ENCODE measurements around the gene PNPLA7. TPM values are rescaled to one million over a fixed set of nuclear protein-coding genes. Genes with fewer than 3 reads are reported as not detected.
A peak's percentile ranks its signal among the peaks of the same experiment; 100 is the strongest.
"Not testable (repeated sequence)": the region's sequence is repeated elsewhere in the genome, so short reads cannot be mapped to it uniquely, and the experiment has no call there.

The PNPLA7 gene
- polyA plus RNA-seq, 3 donors from 2014 or later, result 0.24 to 0.53 (median 0.32) TPM

- Mint-ChIP-seq H3K36me3 (peaks cover 0 to 19% (median 0%) of the 10 kb centered on the region in 3 donors), H3K27me3 (ENCODE audit: low read depth in 3 of 3) (no peaks in the 10 kb centered on the region), H3K9me3 (no peaks in the 10 kb centered on the region), H3K27ac (no peak overlapping the region), H3K4me1 (peaks cover 8 to 14% of the 10 kb centered on the region in 2 donors), H3K4me3 (no peak overlapping the region)
- DNase-seq, result no peak
These were observed 32.2 kb upstream of the PNPLA7 start for GRCh38 chr9:137582286-137582860.

- Mint-ChIP-seq H3K36me3 (peaks cover 0 to 19% (median 0%) of the 10 kb centered on the region in 3 donors), H3K27ac (no peak overlapping the region), H3K9me3 (no peaks in the 10 kb centered on the region), H3K27me3 (ENCODE audit: low read depth in 3 of 3) (no peaks in the 10 kb centered on the region), H3K4me3 (no peak overlapping the region), H3K4me1 (peaks cover 15 to 19% of the 10 kb centered on the region in 2 donors)
- no peak for DNase-seq
These were observed 31.4 kb upstream of the PNPLA7 start for GRCh38 chr9:137581361-137582285.

- Mint-ChIP-seq H3K4me1 (peaks cover 21 to 23% of the 10 kb centered on the region in 2 donors), H3K9me3 (no peaks in the 10 kb centered on the region), H3K27me3 (ENCODE audit: low read depth in 3 of 3) (no peaks in the 10 kb centered on the region), H3K27ac (no peak overlapping the region), H3K36me3 (peaks cover 0 to 13% (median 0%) of the 10 kb centered on the region in 3 donors), H3K4me3 (no peak overlapping the region)
- no peak for DNase-seq
These were observed 30.7 kb upstream of the PNPLA7 start for GRCh38 chr9:137580954-137581322.

- Mint-ChIP-seq H3K9me3 (no peaks in the 10 kb centered on the region), H3K36me3 (peaks cover 0 to 17% (median 0%) of the 10 kb centered on the region in 3 donors), H3K27me3 (ENCODE audit: low read depth in 3 of 3) (no peaks in the 10 kb centered on the region), H3K27ac (no peak overlapping the region), H3K4me3 (no peak overlapping the region), H3K4me1 (peaks cover 26 to 29% of the 10 kb centered on the region in 2 donors)
- no peak for DNase-seq
These were observed 30.2 kb upstream of the PNPLA7 start for GRCh38 chr9:137580209-137580953.

GRCh38 chr9:137579259-137579604 is 29.0 kb upstream of the PNPLA7 start:
- no peak for DNase-seq
- Mint-ChIP-seq H3K36me3 (peaks cover 0 to 18% (median 0%) of the 10 kb centered on the region in 3 donors), H3K27me3 (ENCODE audit: low read depth in 3 of 3) (no peaks in the 10 kb centered on the region), H3K4me1 (peaks cover 30 to 31% of the 10 kb centered on the region in 2 donors), H3K9me3 (no peaks in the 10 kb centered on the region), H3K27ac (peak overlapping the region in 5 of 6 donors; percentile 37 to 80 (median 50)), H3K4me3 (peak overlapping the region; percentile 77 to 83 (median 81))

GRCh38 chr9:137578518-137579258 is 28.5 kb upstream of the PNPLA7 start, which contains the start of gene DPH7:
Gene DPH7 (minus strand): TSS chr9:137578925. CDS start chr9:137578777, 148 bp downstream.
- DNase-seq, result peak; percentile 94
- Mint-ChIP-seq H3K27me3 (ENCODE audit: low read depth in 3 of 3) (no peaks in the 10 kb centered on the region), H3K27ac (peak within 1 kb of the TSS; percentile 37 to 83 (median 52)), H3K36me3 (peaks cover 0 to 18% (median 0%) of the 10 kb centered on the region in 3 donors), H3K4me1 (peaks cover 30 to 31% of the 10 kb centered on the region in 2 donors), H3K9me3 (no peaks in the 10 kb centered on the region), H3K4me3 (peak within 1 kb of the TSS; percentile 77 to 83 (median 81))

GRCh38 chr9:137575716-137576411 is 25.7 kb upstream of the PNPLA7 start:
- H3K4me3 Mint-ChIP-seq, result peak overlapping the region in 4 of 5 donors; percentile 17 to 51 (median 36)
- peaks cover 0 to 16% (median 3%) of the 10 kb centered on the region in 3 donors for H3K36me3 Mint-ChIP-seq
- H3K27me3 Mint-ChIP-seq (ENCODE audit: low read depth in 3 of 3), result no peaks in the 10 kb centered on the region
- H3K27ac Mint-ChIP-seq, result no peak overlapping the region
- peaks cover 30 to 31% of the 10 kb centered on the region in 2 donors for H3K4me1 Mint-ChIP-seq
- no peak for DNase-seq
- no peaks in the 10 kb centered on the region for H3K9me3 Mint-ChIP-seq

GRCh38 chr9:137575364-137575715 is 25.1 kb upstream of the PNPLA7 start:
- H3K27ac Mint-ChIP-seq, result no peak overlapping the region
- no peaks in the 10 kb centered on the region for H3K27me3 Mint-ChIP-seq (ENCODE audit: low read depth in 3 of 3)
- no peak for DNase-seq
- peaks cover 0 to 16% (median 7%) of the 10 kb centered on the region in 3 donors for H3K36me3 Mint-ChIP-seq
- no peak overlapping the region for H3K4me3 Mint-ChIP-seq
- H3K4me1 Mint-ChIP-seq, result peaks cover 30 to 31% of the 10 kb centered on the region in 2 donors
- no peaks in the 10 kb centered on the region for H3K9me3 Mint-ChIP-seq

- Mint-ChIP-seq H3K27ac (no peak overlapping the region), H3K4me1 (peaks cover 27 to 31% of the 10 kb centered on the region in 2 donors), H3K4me3 (no peak overlapping the region), H3K27me3 (ENCODE audit: low read depth in 3 of 3) (no peaks in the 10 kb centered on the region), H3K36me3 (peaks cover 0 to 16% (median 7%) of the 10 kb centered on the region in 3 donors), H3K9me3 (no peaks in the 10 kb centered on the region)
- DNase-seq, result no peak
These were observed 24.0 kb upstream of the PNPLA7 start for GRCh38 chr9:137574192-137574591.

GRCh38 chr9:137570566-137570965 is 20.4 kb upstream of the PNPLA7 start:
- H3K27ac Mint-ChIP-seq, result peak overlapping the region in 3 of 6 donors; percentile 47 to 73 (median 72)
- H3K9me3 Mint-ChIP-seq, result no peaks in the 10 kb centered on the region
- H3K27me3 Mint-ChIP-seq (ENCODE audit: low read depth in 3 of 3), result no peaks in the 10 kb centered on the region
- H3K36me3 Mint-ChIP-seq, result peaks cover 0 to 13% (median 7%) of the 10 kb centered on the region in 3 donors
- H3K4me1 Mint-ChIP-seq, result peaks cover 3 to 7% of the 10 kb centered on the region in 2 donors
- no peak overlapping the region for H3K4me3 Mint-ChIP-seq
- DNase-seq, result no peak

GRCh38 chr9:137569609-137570203 is 19.5 kb upstream of the PNPLA7 start:
- Mint-ChIP-seq H3K4me1 (no peaks in the 10 kb centered on the region), H3K4me3 (no peak overlapping the region), H3K36me3 (peaks cover 0 to 10% (median 7%) of the 10 kb centered on the region in 3 donors), H3K27me3 (ENCODE audit: low read depth in 3 of 3) (no peaks in the 10 kb centered on the region), H3K9me3 (no peaks in the 10 kb centered on the region), H3K27ac (no peak overlapping the region)
- DNase-seq, result no peak

- H3K27me3 Mint-ChIP-seq (ENCODE audit: low read depth in 3 of 3); H3K27ac Mint-ChIP-seq; H3K4me1 Mint-ChIP-seq; H3K4me3 Mint-ChIP-seq; DNase-seq; H3K9me3 Mint-ChIP-seq: not testable (repeated sequence)
- peaks cover 5 to 20% (median 12%) of the 10 kb centered on the region in 3 donors for H3K36me3 Mint-ChIP-seq
These were observed 18.2 kb upstream of the PNPLA7 start for GRCh38 chr9:137568445-137568844.
